HG02870 (cell line): Measurements from ENCODE around the gene TULP4.
"Not testable (repeated sequence)": the region's sequence is repeated elsewhere in the genome, so short reads cannot be mapped to it uniquely, and the experiment has no call there.

ENCODE experiments used
- ATAC-seq: cut with Tn5 transposase; IDR thresholded peaks from one replicate; pipeline ENCODE4 v1.9.1; 2021; ENCODE audit warnings: mild to moderate bottlenecking, moderate library complexity; ENCODE audit not compliant: unreplicated experiment

Gene TULP4

GRCh38 chr6:158388727-158389126 is 76.5 kb downstream of the TULP4 start:
- no peak for ATAC-seq

GRCh38 chr6:158389193-158389919 is 77.1 kb downstream of the TULP4 start:
- no peak for ATAC-seq

GRCh38 chr6:158391276-158391675 is 79.0 kb downstream of the TULP4 start:
- no peak for ATAC-seq

- not testable (repeated sequence) for ATAC-seq
These were observed 79.7 kb downstream of the TULP4 start for GRCh38 chr6:158391977-158392376.

- no peak for ATAC-seq
These were observed 83.9 kb downstream of the TULP4 start for GRCh38 chr6:158396136-158396535.

- ATAC-seq: no peak
These were observed 85.3 kb downstream of the TULP4 start for GRCh38 chr6:158397578-158397977.

GRCh38 chr6:158398252-158399024 is 86.2 kb downstream of the TULP4 start:
- ATAC-seq: no peak

- no peak for ATAC-seq
These were observed 86.9 kb downstream of the TULP4 start for GRCh38 chr6:158399040-158399700.

- no peak for ATAC-seq
These were observed 89.9 kb downstream of the TULP4 start for GRCh38 chr6:158402184-158402583.

- ATAC-seq: not testable (repeated sequence)
These were observed 93.1 kb downstream of the TULP4 start for GRCh38 chr6:158405321-158405831.

- ATAC-seq: no peak
These were observed 93.7 kb downstream of the TULP4 start for GRCh38 chr6:158405933-158406332.

GRCh38 chr6:158406736-158407135 is 94.5 kb downstream of the TULP4 start:
- ATAC-seq: no peak

GRCh38 chr6:158408013-158408412 is 95.7 kb downstream of the TULP4 start:
- no peak for ATAC-seq

- ATAC-seq: no peak
These were observed 96.4 kb downstream of the TULP4 start for GRCh38 chr6:158408552-158409130.

GRCh38 chr6:158409451-158409850 is 97.2 kb downstream of the TULP4 start:
- ATAC-seq: no peak

- no peak for ATAC-seq
These were observed 98.5 kb downstream of the TULP4 start for GRCh38 chr6:158410784-158411183.

- no peak for ATAC-seq
These were observed 99.7 kb downstream of the TULP4 start for GRCh38 chr6:158411998-158412397.

GRCh38 chr6:158413028-158413427 is 100.8 kb downstream of the TULP4 start:
- no peak for ATAC-seq

- no peak for ATAC-seq
These were observed 101.7 kb downstream of the TULP4 start for GRCh38 chr6:158413814-158414565.

GRCh38 chr6:158414851-158415262 is 102.6 kb downstream of the TULP4 start:
- ATAC-seq: no peak
